Activated T-cell treated with anti-CD3 and anti-CD28 coated beads for 24 hours (primary cell): Measurements from ENCODE around the gene FGF5.

Experiments used
- DNase-seq: peaks from one replicate; pipeline ENCODE4 v3.0.0-alpha.2; 2020; ENCODE audit warnings: low read depth

The FGF5 gene

DNA sequence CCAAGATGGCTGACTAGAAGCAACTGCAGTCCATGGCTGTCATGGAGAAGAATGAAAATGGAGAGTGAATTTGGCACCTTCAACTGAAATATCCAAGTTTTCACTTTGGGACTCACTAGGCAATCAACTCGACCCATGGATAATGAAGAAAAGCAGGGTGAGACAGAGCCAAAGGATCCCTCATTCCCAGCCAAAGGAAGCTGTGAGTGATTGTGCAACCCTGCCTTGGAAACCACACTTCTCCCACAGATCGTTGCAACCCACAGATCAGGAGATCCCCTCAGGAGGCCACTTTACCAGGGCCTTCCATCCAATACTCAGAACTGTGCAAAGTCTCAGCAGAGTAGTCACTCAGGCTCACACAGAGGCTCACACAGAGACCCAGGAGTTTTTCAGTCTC lies 73.6 kb downstream of the FGF5 start:
- no peak for DNase-seq
